Transverse colon (tissue), 4 donors: Measurements from ENCODE around the gene AP1S2. TPM values are rescaled to one million over a fixed set of nuclear protein-coding genes. Genes with fewer than 3 reads are reported as not detected.
A peak's percentile ranks its signal among the peaks of the same experiment; 100 is the strongest.

Experiments used
- DNase-seq: peaks from one replicate; pipeline ENCODE4 v3.0.0-alpha.2; 2019
- H3K27ac ChIP-seq, 4 donors: fragments of 200-600 bp; sonication (generic); 2 replicates each; pipeline ENCODE4 v1.5.1; 2016 to 2018; ENCODE audit warnings: inconsistent platforms in 4 of 4
- H3K27me3 ChIP-seq: fragments of 200-600 bp; sonication (generic); 2 replicates; pipeline ENCODE4 v1.5.1; 2017; ENCODE audit warnings: inconsistent platforms
- H3K36me3 ChIP-seq, 4 donors: fragments of 200-600 bp; sonication (generic); 2 replicates each; pipeline ENCODE4 v1.5.1; 2017 to 2019; ENCODE audit warnings: inconsistent platforms in 4 of 4
- H3K4me1 ChIP-seq, 4 donors: fragments of 200-600 bp; sonication (generic); 2 replicates each; pipeline ENCODE4 v1.5.1; 2017 to 2020; ENCODE audit warnings: inconsistent platforms in 4 of 4
- H3K4me3 ChIP-seq, 4 donors: fragments of 200-600 bp; sonication (generic); 1 replicate in 1 of 4; 2 replicates in 3 of 4; pipeline versions ENCODE4 v1.5.1 to v1.6.1; 2017 to 2019; ENCODE audit warnings: inconsistent platforms in 4 of 4
- H3K9me3 ChIP-seq, 2 donors: fragments of 200-600 bp; sonication (generic); 2 replicates each; pipeline ENCODE4 v1.5.1; 2017 to 2019; ENCODE audit warnings: inconsistent platforms in 2 of 2
- CTCF ChIP-seq, 5 experiments: fragments of 200-600 bp in 3 of 5; fragments of 450-650 bp in 2 of 5; sonication (generic) in 3 of 5; IDR thresholded peaks; 1 replicate in 2 of 5; 2 replicates in 3 of 5; pipeline ENCODE4 v1.5.1; 2016 to 2017; ENCODE audit warnings: antibody characterized with exemption in 5 of 5, inconsistent platforms in 3 of 5, mild to moderate bottlenecking in 2 of 5, moderate library complexity in 1 of 5
- EP300 ChIP-seq: sonication (generic); formaldehyde crosslinking; IDR thresholded peaks from one replicate; pipeline ENCODE4 v1.6.1; 2017; ENCODE audit warnings: antibody characterized with exemption, low read depth
- POLR2A ChIP-seq: fragments of 450-650 bp; IDR thresholded peaks from one replicate; pipeline ENCODE4 v1.6.1; 2016; ENCODE audit warnings: antibody characterized with exemption, mild to moderate bottlenecking, moderate library complexity
- POLR2AphosphoS5 ChIP-seq, 3 donors: sonication (generic); formaldehyde crosslinking; IDR thresholded peaks; one replicate each; pipeline ENCODE4 v1.6.1; 2016; ENCODE audit warnings: antibody characterized with exemption in 3 of 3
- WGBS, 2 donors: methylation state at CpG; one replicate each; pipeline ENCODE4 v1.1.5; 2018; ENCODE audit warnings: low coverage in 1 of 2; 5-methylcytosine and 5-hydroxymethylcytosine counted together
- in situ Hi-C, 4 donors: fragments of 200-750 bp; cut with MboI; loops; one replicate each; pipeline versions ENCODE4 v1.15.0 to v1.15.1; 2017; ENCODE audit warnings: low sequenced_read_pairs in 3 of 4, low pct_ligation_motif_present in 1 of 4, low pct_unique_long_range_greater_than_20kb in 1 of 4
- intact Hi-C: fragments of 100-400 bp; cut with DNase I; formaldehyde crosslinking; loops from one replicate; pipeline ENCODE4 v1.15.1; 2023; ENCODE audit warnings: low total_unique reads
- total RNA-seq, 4 donors: library from RNA; depleted of rRNA; stranded (reverse); fragments of >200 nt; gene quantifications; one replicate each; pipeline ENCODE4 v1.1.0, GENCODE V29; 2016

The AP1S2 gene
- total RNA-seq, 4 donors from 2014 or later: 26.2 to 27.6 (median 26.7) TPM

GRCh38 chrX:15790769-15791290, 63.8 kb downstream of the AP1S2 start:
- Histone ChIP-seq H3K9me3 (no peaks in the 10 kb centered on the region), H3K4me1 (peaks cover 0 to 12% (median 5%) of the 10 kb centered on the region in 4 donors), H3K27me3 (no peaks in the 10 kb centered on the region), H3K36me3 (no peaks in the 10 kb centered on the region), H3K27ac (peak overlapping the region; percentile 87 to 92 (median 90)), H3K4me3 (peak overlapping the region; percentile 34 to 84 (median 65))
- TF ChIP-seq POLR2A (no peak), CTCF (IDR thresholded peaks at IDR 0.05) (no peak), EP300 (no peak), POLR2AphosphoS5 (IDR thresholded peaks at IDR 0.05) (no peak)
- no peak for DNase-seq
- intact Hi-C loops: no loop called here
- in situ Hi-C loops: loop anchor here in 1 of 4 donors (25.0 kb wide), 1 partner anchor 104 kb away; no protein-coding TSS in a partner anchor
- 0% methylated on average over 1 to 15 of the region's 15 CpGs for WGBS, 2 donors

GRCh38 chrX:15789979-15790768, 64.4 kb downstream of the AP1S2 start, which contains the start of gene ZRSR2:
ZRSR2 (plus strand) TSS chrX:15790484; CDS start chrX:15790496, 12 bp downstream.
- TF ChIP-seq CTCF (IDR thresholded peaks at IDR 0.05) (no peak), POLR2AphosphoS5 (IDR thresholded peaks at IDR 0.05) (peak; percentile 69 to 74 (median 73)), POLR2A (peak; percentile 57), EP300 (no peak)
- Histone ChIP-seq H3K27me3 (no peaks in the 10 kb centered on the region), H3K4me3 (peak within 1 kb of the TSS; percentile 34 to 84 (median 65)), H3K27ac (peak within 1 kb of the TSS; percentile 87 to 92 (median 90)), H3K9me3 (no peaks in the 10 kb centered on the region), H3K4me1 (peaks cover 0 to 12% (median 5%) of the 10 kb centered on the region in 4 donors), H3K36me3 (no peaks in the 10 kb centered on the region)
- intact Hi-C loops: no loop called here
- 0% methylated on average over 55 of the region's 55 CpGs; no CpG with 5 or more reads in 1 of the 2 donors for WGBS, 2 donors
- in situ Hi-C loops: loop anchor here in 1 of 4 donors (25.0 kb wide), 1 partner anchor 103 kb away; no protein-coding TSS in a partner anchor
- peak; percentile 92 for DNase-seq

GRCh38 chrX:15786915-15787314, 67.7 kb downstream of the AP1S2 start:
- Histone ChIP-seq H3K4me1 (peaks cover 0 to 12% (median 3%) of the 10 kb centered on the region in 4 donors), H3K27me3 (no peaks in the 10 kb centered on the region), H3K36me3 (no peaks in the 10 kb centered on the region), H3K4me3 (no peak overlapping the region), H3K9me3 (no peaks in the 10 kb centered on the region), H3K27ac (no peak overlapping the region)
- in situ Hi-C loops: loop anchor here in 1 of 4 donors (25.0 kb wide), 1 partner anchor 100 kb away; no protein-coding TSS in a partner anchor
- WGBS, 2 donors: 81% methylated on average over 3 of the region's 3 CpGs; no CpG with 5 or more reads in 1 of the 2 donors
- no peak for TF ChIP-seq CTCF (IDR thresholded peaks at IDR 0.05)
- no peak for TF ChIP-seq POLR2AphosphoS5 (IDR thresholded peaks at IDR 0.05)
- TF ChIP-seq EP300: no peak
- no peak for TF ChIP-seq POLR2A
- no peak for DNase-seq
- intact Hi-C loops: no loop called here

- H3K36me3 ChIP-seq: no peaks in the 10 kb centered on the region
- no peak overlapping the region for H3K27ac ChIP-seq
- no peaks in the 10 kb centered on the region for H3K9me3 ChIP-seq
- no peak overlapping the region for H3K4me3 ChIP-seq
- no peak for DNase-seq
- H3K4me1 ChIP-seq: peaks cover 0 to 8% (median 0%) of the 10 kb centered on the region in 4 donors
- 88 to 100% methylated on average over 2 to 3 of the region's 3 CpGs for WGBS, 2 donors
- in situ Hi-C loops: loop anchor here in 1 of 4 donors (25.0 kb wide), 1 partner anchor 98 kb away; no protein-coding TSS in a partner anchor
- H3K27me3 ChIP-seq: no peaks in the 10 kb centered on the region
- intact Hi-C loops: no loop called here
- TF ChIP-seq POLR2A (no peak), CTCF (IDR thresholded peaks at IDR 0.05) (no peak), POLR2AphosphoS5 (IDR thresholded peaks at IDR 0.05) (no peak), EP300 (no peak)
These were observed 69.3 kb downstream of the AP1S2 start for GRCh38 chrX:15785176-15785750.
